HG02943 (cell line): ENCODE data around the gene PRKCE.

Experiments used
- ATAC-seq: cut with Tn5 transposase; IDR thresholded peaks from one replicate; pipeline ENCODE4 v1.9.1; 2021; ENCODE audit warnings: mild to moderate bottlenecking, low read depth, moderate library complexity; ENCODE audit not compliant: unreplicated experiment

PRKCE gene

GRCh38 chr2:45773909-45774308 lies 122.4 kb downstream of the PRKCE start:
- no peak for ATAC-seq

DNA sequence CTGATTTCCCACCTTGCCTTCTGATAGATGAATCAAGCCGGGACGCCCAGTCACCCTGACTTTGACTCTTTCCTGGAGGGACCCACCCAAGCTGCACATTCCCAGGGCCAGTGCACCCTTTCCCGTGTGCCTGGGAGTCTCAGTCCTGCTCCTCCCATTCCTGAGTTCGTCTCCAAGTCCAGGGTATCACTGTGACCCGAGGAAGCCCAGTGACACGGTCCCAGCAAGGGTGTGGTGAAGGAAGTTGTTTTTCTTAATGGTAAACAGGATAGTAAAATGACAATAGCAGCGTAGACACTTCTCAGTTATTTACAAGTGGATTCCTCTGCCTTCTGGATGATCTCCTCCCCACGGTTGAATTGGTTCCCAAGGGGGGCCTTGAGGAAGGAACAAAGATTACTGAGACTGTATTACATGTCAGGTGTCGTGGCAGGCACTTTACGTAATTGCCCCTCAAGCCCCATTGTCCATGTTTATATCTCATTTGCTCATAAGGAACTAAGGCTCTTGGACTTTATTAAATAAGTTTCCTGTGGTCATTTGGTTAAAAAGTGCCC lies 123.3 kb downstream of the PRKCE start:
- no peak for ATAC-seq

DNA sequence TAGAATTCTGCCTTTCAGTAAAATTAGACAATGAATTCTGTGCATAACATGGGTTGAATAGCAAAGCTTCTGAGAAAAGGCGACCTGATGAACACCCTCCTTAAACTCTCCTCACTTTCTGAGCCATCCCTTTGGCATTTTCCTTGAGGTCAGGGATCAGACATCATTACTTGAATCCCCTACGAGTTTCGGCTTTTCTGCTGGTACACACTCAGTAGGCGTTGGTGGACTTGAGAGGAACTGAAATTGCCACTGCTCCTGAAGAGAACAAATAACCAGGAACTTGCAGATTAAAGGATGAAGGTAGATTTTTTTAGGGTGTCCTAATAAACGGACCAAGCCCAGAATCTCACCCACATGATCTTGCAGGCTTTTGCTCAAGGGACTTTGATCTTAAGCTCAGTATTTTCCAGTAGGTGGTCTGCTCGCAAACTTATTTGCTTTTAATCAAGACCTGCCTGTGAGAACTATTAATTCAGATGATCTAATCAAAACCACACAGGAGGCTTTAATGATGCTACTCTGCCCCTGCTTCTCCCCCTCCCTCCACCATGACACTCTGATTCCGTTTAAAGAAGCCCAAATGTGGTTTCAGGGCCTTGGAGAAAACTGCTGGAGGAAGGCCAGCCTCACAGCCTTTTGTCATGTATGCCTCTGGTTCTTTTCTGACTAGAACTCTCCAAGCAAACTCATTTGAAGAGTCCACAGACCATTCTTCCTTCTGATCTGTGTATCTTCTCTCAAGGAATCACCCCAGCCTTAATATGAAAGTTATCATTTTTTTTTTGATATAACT lies 124.9 kb downstream of the PRKCE start:
- ATAC-seq = no peak

DNA sequence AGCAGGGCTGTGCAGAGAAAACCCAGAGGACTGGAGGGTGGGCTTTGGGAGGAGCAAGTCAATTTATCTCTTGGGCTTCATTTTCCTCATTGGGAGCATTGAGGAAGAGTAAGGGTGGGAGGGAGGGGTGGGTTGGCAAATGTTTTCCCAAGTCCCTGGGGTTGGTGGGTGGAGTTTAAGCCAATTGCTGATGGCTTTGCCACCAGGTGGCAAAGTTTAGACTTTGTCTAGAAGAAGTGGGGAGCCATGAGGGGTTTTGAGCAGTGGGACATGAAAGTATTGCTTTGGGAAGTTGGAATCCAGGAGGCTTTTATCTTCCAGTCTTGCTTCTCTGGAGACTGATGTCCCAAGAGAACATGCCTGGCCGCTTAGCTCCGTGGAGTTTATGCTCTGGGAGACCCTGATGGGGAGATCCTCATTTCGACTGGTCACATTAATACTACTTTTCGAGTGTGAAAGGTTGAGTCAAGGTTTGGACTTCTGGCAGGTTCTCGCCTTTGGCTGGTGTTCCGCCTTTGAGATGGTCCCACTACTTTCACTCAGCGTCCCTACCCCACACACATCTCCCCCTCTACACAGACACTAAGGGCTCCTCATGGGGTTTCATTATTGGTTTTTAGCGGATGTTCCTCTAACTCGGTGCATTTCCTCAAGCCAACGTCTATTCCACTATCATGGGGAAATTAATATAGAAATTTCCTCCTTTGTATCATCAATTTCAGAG lies 126.7 kb downstream of the PRKCE start:
- ATAC-seq = no peak

DNA sequence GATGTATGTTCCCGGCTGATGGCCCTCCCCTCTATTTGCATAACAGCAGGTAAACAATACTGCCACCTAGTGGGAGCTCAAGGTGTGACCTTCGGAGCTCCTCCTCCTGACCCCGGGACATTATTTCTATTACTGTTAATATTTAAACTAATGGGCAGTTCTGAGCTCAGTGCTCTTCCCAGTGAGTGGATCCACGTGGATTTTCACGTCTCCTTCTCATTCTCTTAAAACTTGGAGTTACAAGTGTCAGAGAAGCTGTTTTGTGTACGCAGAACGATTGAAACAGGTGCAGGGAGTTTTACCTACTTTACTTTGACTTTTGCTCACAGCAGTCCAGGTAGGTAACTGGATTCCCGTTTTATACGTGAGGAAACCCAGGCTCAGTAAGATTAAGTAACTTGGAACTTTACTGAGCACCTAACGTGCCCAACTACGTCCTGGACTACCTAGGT lies 127.3 kb downstream of the PRKCE start:
- ATAC-seq = no peak

GRCh38 chr2:45780541-45781463 lies 129.3 kb downstream of the PRKCE start:
- ATAC-seq = no peak

- ATAC-seq = no peak
Observed at GRCh38 chr2:45781464-45781811, 130.0 kb downstream of the PRKCE start.

DNA sequence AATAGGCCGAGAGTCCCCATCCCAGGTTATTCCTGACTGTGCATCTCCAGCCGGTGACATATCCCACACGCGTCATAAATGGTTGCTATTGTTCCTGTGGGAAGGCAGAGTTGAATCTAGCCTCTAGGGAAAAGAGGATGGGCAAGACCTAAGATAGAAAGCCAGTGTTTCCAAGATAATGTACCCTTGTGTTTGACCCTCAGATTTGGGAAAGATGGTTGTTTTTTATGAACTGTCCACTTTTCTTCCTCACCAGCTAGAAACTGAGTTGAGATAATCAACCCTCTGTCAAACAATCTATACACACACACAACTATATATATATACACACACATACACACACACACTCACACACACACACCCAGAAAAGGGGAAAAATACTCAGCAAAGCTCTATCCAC lies 131.0 kb downstream of the PRKCE start:
- ATAC-seq = no peak

DNA sequence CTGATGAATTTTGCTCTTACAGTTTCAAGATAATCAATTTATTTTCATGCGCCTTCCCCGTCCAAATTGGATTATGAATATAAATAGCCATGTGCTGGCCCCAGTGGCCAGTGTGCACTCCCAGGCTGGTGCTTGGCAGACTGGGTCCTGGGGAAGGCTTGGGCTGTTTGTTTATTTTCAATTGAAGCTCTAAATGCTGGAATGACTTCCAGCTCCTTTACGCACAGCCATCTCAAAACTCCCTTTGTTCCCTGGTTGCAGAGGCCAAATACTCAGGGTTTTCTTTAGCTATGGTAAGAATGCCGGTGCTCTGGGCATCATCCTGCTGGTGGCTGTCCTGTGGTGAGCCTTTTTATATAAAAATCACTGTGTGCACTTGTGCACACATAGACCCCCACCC lies 131.5 kb downstream of the PRKCE start:
- no peak for ATAC-seq

- no peak for ATAC-seq
Observed at GRCh38 chr2:45786030-45786835, 134.8 kb downstream of the PRKCE start.

DNA sequence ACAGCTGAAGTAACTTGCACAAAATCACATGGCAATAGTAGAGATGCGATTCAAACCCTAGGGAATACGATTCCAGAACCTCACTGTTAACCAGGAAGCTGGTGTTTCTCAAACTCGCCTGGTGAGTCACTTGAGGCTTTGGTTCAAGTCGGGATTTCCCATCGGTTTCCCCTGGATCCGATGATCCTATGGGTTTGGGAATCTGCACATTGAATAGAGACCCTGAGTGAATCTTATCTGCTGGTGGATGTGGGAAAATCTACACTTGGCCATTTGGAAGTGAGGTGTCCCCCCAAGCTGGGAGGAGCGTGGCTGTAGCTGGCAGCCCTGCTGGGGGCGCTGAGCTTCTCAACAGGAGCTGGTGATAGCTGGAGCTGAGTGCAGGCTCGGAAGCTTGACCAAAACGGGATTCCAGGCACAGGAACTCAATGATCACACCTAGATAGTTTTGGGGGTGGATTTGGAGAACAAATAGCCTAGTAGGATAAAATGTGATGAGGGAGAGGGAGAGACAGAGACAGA lies 135.4 kb downstream of the PRKCE start:
- no peak for ATAC-seq

GRCh38 chr2:45788401-45788800 lies 136.9 kb downstream of the PRKCE start:
- no peak for ATAC-seq

DNA sequence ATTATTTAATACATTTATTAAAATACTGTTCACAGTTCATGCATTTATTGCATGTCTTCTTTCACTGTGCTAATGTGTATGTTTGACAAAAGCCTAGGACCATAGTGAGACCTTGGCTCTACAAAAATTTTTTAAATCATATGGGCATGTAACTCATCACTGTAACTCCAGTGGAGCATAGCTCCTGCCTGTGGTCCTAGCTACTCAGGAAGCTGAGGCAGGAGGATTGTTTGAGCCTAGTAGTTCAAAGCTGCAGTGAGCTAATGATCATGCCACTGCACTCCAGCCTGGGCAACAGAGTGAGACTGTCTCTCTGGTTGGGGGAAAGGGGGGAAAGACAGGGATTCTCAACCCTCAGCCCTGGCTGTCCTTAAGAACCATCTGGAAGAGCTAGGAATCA lies 137.8 kb downstream of the PRKCE start:
- no peak for ATAC-seq

GRCh38 chr2:45789961-45790723 lies 138.7 kb downstream of the PRKCE start:
- no peak for ATAC-seq

GRCh38 chr2:45793305-45793962 lies 142.0 kb downstream of the PRKCE start:
- ATAC-seq = no peak

DNA sequence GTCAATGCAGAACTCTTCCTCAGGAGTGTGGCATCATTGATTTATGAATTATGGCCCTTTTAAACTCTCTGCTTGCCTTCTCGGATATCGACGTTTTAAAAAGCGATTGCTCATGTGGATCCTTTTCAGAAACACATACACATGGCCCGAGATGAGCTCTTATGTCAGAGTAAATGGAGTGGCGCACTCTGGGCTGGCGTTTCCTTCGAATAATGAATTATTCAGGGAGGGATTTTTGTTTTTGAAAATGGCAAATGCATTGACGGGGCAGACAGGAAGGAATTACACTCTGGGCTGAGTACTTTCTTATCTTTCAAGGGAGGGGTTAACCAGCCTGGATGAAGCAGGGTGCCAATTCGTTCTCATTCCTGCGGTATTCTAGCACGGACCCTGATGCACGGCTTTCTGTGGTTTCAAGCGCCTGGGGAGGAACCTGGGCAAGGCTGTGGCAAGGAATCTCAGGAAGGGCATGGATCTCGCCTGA lies 142.7 kb downstream of the PRKCE start:
- no peak for ATAC-seq

- no peak for ATAC-seq
Observed at GRCh38 chr2:45796500-45796899, 145.0 kb downstream of the PRKCE start.
